Adipose tissue (tissue), 3 donors: ENCODE measurements around the gene BCAS3. TPM values are rescaled to one million over a fixed set of nuclear protein-coding genes. Genes with fewer than 3 reads are reported as not detected.
"Not testable (repeated sequence)": the region's sequence is repeated elsewhere in the genome, so short reads cannot be mapped to it uniquely, and the experiment has no call there.

Source experiments
- H3K27ac ChIP-seq: one replicate; pipeline ENCODE4 v1.5.1; 2013; ENCODE audit warnings: low read depth, low read length
- WGBS, 3 donors: extraction: QIAGEN DNeasy Blood & Tissue Kit; methylation state at CpG; one replicate each; pipeline ENCODE4 v1.1.7; 2013; 5-methylcytosine and 5-hydroxymethylcytosine counted together
- polyA plus RNA-seq, 3 donors: library from polyadenylated mRNA; stranded (reverse); fragments of 200-250 nt; gene quantifications; one replicate each; pipeline ENCODE4 v1.2.3, GENCODE V29; 2013
- donor health status: healthy with polysubstance abuse.
- donor health status: Bipolar disorder and iron deficiency.
- donor health status: healthy.

BCAS3 gene
- polyA plus RNA-seq, 3 donors, result 5.2 to 8.5 (median 5.4) TPM

DNA sequence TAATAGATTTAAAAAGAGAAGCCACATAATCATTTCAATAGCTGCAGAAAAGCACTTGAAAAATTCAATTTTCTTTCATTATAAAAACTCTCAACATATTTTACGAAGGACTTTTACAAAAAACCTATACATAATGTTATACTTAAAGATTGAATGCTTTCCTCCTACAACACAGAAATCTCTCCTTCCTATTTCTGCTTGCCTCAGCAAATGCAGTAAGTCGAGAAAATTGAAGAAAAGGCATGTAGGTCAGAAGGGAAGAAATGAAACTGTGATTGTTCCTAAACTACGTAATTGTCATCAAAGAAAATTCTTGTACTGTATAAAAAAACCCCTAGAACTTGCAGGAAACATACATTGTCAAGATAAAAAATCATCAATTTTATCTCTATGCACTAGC is 267.1 kb downstream of the BCAS3 start:
- no peak overlapping the region for H3K27ac ChIP-seq
- 91 to 95% (median 92%) methylated on average over 3 of the region's 3 CpGs for WGBS, 3 donors

- H3K27ac ChIP-seq, result no peak overlapping the region
- 89 to 96% (median 96%) methylated on average over 1 of the region's 1 CpG for WGBS, 3 donors
Measured at GRCh38 chr17:60947100-60947499, 269.4 kb downstream of the BCAS3 start.

GRCh38 chr17:60947543-60947942 is 269.9 kb downstream of the BCAS3 start:
- 97 to 100% (median 99%) methylated on average over 3 of the region's 3 CpGs for WGBS, 3 donors
- H3K27ac ChIP-seq, result no peak overlapping the region

GRCh38 chr17:60952747-60953146 is 275.1 kb downstream of the BCAS3 start:
- WGBS, 3 donors, result 93 to 98% (median 97%) methylated on average over 3 of the region's 3 CpGs
- H3K27ac ChIP-seq, result no peak overlapping the region

- WGBS, 3 donors, result 88 to 95% (median 92%) methylated on average over 2 of the region's 2 CpGs
- no peak overlapping the region for H3K27ac ChIP-seq
Measured at GRCh38 chr17:60959011-60959410, 281.4 kb downstream of the BCAS3 start.

GRCh38 chr17:60959696-60960095 is 282.0 kb downstream of the BCAS3 start:
- H3K27ac ChIP-seq, result no peak overlapping the region

- H3K27ac ChIP-seq, result no peak overlapping the region
- 97 to 99% (median 98%) methylated on average over 3 of the region's 3 CpGs for WGBS, 3 donors
Measured at GRCh38 chr17:60960398-60961065, 282.9 kb downstream of the BCAS3 start.

GRCh38 chr17:60964160-60964559 is 286.5 kb downstream of the BCAS3 start:
- 93 to 98% (median 96%) methylated on average over 2 of the region's 2 CpGs for WGBS, 3 donors
- H3K27ac ChIP-seq, result no peak overlapping the region

DNA sequence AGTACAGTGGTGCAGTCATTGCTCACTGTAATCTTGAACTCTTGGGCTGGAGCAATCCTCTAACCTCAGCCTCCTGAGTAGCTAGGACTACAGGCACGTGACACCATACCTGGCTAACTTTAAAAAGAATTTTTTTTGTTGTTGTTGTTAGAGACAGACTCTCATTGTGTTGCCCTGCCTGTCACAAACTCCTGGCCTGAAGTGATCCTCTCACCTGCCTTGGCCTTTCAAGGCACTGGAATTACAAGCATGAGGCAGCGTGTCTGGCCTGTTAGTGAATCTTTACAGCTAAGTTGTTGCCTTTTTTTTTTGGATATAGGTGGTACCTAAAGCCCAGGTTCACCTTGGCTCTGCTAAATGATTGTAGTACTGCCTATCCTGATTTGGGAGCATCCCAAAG is 290.6 kb downstream of the BCAS3 start:
- no peak overlapping the region for H3K27ac ChIP-seq
- 92 to 96% (median 95%) methylated on average over 2 of the region's 2 CpGs for WGBS, 3 donors

DNA sequence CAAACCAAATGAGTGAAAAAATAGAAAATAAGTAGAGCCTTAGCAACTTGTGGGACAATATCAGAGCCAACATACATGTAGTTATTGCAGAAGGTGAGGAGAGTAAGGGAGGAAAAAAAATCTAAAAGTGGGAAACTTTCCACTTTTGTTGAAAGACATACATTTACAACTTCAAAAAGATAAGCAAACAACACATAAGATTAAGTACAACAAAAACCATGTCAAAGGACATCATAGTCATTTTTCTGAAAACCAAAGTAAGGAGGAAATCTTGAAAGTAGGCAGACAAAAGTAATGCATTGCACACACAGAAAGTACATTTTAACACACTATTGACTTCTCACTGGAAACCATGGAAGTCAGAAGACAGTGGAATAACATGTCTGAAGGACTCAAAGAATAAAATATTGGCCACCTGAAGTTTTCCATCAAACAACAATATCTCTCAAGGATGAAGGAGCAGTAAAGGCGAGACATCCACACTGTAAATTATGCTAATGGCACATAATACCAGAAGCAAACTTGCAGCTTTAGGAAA is 291.9 kb downstream of the BCAS3 start:
- 98 to 99% (median 98%) methylated on average over 1 of the region's 1 CpG for WGBS, 3 donors
- no peak overlapping the region for H3K27ac ChIP-seq

DNA sequence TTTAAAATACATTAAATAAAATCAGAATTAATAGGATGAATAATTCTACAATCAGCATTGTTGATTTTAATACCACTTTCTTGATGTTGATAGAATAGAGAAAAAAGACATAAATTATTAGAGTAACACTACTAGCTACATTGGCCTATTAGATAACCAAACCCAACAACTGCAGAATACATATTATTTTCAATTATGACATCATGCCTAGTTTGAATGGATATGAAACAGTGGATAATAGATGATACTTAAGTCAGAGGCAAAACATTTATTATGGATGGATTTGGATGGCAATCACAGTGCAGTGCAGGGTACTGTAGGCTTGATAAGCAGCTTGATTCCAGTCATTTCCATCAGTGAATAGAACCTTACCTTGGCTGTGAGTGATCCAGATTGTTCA is 293.1 kb downstream of the BCAS3 start:
- H3K27ac ChIP-seq, result no peak overlapping the region

- WGBS, 3 donors, result 48 to 62% (median 55%) methylated on average over 6 of the region's 6 CpGs
- no peak overlapping the region for H3K27ac ChIP-seq
Measured at GRCh38 chr17:60971515-60972369, 294.1 kb downstream of the BCAS3 start.

DNA sequence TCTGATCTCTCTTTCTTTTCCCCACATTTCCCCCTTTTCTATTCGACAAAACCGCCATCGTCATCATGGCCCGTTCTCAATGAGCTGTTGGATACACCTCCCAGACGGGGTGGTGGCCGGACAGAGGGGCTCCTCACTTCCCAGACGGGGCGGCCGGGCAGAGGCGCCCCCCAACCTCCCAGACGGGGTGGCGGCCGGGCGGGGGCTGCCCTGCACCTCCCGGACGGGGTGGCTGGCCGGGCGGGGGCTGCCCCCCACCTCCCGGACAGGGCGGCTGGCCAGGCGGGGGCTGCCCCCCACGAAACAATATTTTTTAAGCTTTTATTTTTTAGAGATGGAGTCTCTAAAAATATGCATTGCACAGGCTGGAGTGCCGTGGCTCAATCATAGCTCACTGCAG is 299.2 kb downstream of the BCAS3 start:
- H3K27ac ChIP-seq, result not testable (repeated sequence)
- 93 to 97% (median 96%) methylated on average over 14 to 20 of the region's 23 CpGs for WGBS, 3 donors

GRCh38 chr17:60989379-60989778 is 311.7 kb downstream of the BCAS3 start:
- H3K27ac ChIP-seq, result no peak overlapping the region

- WGBS, 3 donors, result 87 to 97% (median 96%) methylated on average over 9 of the region's 9 CpGs
- no peak overlapping the region for H3K27ac ChIP-seq
Measured at GRCh38 chr17:60989846-60990245, 312.2 kb downstream of the BCAS3 start.

DNA sequence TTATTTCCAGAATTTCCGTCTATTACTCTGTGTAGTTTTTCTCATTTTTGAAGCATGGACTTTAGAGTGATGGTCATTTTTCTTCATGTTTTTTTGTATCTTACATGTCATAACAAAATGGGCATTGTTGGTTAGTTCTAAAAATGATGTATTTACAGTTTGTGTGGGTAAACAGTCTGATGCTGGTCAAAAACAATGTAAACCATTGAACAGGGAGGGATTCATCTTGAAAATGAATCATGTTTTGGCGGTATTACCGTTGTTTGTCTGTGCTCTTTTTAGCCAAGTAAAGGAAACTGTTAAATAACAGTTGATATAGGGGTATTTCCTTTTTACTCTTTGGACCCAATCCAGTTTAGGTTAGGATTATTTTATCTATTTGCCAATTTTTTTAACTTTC is 315.8 kb downstream of the BCAS3 start:
- no peak overlapping the region for H3K27ac ChIP-seq
- WGBS, 3 donors, result 68 to 92% (median 74%) methylated on average over 3 of the region's 3 CpGs

DNA sequence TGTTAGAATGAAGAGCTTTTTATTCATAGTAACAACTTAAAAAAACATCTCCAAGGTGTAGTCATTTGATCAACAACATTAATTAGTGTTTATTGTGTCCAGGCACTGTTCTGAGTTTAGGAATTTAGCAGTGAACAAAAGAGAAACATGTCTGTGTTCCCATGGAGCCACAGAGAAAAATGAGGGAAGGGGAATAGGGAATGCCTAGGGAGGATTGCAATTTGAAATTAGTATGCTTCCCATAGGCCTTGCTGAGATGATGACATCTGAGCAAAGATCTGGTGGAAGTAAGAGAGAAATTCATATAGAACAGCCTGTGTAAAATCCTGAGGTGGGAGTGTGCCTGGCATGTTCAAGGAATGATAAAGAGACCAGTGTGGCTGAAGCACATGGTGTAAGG is 318.0 kb downstream of the BCAS3 start:
- H3K27ac ChIP-seq, result no peak overlapping the region

- WGBS, 3 donors, result 38 to 80% (median 51%) methylated on average over 2 of the region's 2 CpGs
- H3K27ac ChIP-seq, result no peak overlapping the region
Measured at GRCh38 chr17:61000911-61001310, 323.3 kb downstream of the BCAS3 start.

GRCh38 chr17:61002316-61002736 is 324.7 kb downstream of the BCAS3 start:
- WGBS, 3 donors, result 0 to 8% (median 1%) methylated on average over 1 of the region's 1 CpG
- no peak overlapping the region for H3K27ac ChIP-seq

GRCh38 chr17:61005358-61005757 is 327.7 kb downstream of the BCAS3 start:
- 81 to 94% (median 82%) methylated on average over 5 of the region's 5 CpGs for WGBS, 3 donors
- H3K27ac ChIP-seq, result no peak overlapping the region
